GM21723 (cell line): ENCODE data around the gene HEXD.
"Not testable (repeated sequence)": the region's sequence is repeated elsewhere in the genome, so short reads cannot be mapped to it uniquely, and the experiment has no call there.

Experiments
- ATAC-seq: cut with Tn5 transposase; IDR thresholded peaks from one replicate; pipeline ENCODE4 v1.9.1; 2021; ENCODE audit warnings: mild to moderate bottlenecking, moderate library complexity; ENCODE audit not compliant: unreplicated experiment

Gene HEXD

DNA sequence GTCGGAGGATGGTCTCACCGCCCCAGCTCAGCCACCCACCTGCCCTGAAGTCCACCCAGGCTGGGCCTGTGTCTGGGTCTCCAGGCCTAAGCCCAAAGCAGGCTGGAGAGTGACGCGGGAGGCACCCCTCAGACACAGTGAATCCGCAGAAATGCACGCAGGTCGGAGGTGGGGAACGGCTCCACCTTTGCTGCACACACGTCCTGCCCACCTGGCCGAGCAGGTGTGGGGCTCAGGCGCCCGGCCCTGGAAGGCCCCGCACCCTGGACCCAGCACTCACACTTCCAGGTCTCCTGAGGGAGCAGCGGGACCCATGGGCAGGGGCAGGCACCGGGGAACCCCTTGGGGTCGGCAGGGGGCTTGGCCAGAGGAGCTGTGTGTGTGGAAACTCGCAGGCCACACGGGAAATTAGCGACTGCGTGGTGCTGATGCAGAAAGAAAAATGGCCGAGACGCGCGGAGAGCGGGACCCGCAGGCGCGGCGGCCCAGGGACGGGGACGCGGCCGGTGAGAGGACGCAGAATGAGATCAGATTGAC lies 21.8 kb downstream of the HEXD start:
- ATAC-seq = no peak

DNA sequence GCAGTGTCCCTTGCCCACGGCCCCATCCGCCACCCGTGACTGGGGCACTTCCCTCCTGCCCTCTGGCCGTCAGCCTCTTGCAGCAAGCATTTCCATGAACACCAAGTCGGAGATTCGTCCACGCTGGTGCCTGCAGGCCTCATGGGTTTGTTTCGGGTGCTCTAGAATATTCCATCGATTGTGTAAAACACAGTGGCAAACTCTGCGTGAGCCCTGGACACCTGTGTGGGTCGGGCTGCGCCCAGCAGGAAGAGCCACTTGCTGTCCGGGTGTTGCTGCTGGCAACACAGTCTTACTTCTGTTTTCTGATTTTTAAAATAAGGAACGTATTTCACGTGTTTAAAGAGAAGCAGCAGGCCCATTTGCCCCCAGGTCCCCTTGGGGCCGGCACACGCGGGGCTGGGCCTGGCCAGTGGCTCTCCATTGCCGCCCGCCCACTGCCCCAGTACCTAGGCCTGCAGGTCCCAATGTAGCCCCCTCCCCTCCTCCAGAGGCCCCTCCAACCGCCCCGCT lies 22.4 kb downstream of the HEXD start:
- ATAC-seq = no peak

DNA sequence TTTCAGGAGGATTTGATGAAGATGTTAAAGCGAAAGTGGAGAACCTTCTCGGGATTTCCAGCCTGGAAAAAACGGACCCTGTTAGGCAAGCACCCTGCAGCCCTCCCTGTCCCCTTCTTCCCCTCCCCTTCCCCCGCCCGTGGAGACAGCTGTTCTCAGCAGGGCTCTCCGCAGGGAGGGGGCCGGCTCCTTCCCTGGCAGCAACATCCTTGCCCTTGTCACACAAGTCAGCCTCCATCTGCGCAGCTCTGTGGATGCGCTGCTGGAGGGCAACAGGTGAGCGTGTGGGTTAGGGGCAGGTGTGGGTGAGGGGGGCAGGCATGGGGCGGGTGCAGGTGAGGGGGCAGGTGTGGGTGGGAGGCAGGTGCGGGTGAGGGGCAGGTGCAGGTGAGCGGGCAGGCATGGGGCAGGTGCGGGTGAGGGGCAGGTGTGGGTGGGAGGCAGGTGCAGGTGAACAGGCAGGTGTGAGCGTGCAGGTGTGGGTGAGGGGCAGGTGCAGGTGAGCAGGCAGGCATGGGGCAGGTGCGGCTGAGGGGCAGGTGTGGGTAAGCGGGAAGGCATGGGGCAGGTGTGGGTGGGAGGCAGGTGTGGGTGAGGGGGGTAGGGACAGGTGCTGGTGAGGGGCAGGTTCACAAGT lies 23.0 kb downstream of the HEXD start:
- no peak for ATAC-seq

DNA sequence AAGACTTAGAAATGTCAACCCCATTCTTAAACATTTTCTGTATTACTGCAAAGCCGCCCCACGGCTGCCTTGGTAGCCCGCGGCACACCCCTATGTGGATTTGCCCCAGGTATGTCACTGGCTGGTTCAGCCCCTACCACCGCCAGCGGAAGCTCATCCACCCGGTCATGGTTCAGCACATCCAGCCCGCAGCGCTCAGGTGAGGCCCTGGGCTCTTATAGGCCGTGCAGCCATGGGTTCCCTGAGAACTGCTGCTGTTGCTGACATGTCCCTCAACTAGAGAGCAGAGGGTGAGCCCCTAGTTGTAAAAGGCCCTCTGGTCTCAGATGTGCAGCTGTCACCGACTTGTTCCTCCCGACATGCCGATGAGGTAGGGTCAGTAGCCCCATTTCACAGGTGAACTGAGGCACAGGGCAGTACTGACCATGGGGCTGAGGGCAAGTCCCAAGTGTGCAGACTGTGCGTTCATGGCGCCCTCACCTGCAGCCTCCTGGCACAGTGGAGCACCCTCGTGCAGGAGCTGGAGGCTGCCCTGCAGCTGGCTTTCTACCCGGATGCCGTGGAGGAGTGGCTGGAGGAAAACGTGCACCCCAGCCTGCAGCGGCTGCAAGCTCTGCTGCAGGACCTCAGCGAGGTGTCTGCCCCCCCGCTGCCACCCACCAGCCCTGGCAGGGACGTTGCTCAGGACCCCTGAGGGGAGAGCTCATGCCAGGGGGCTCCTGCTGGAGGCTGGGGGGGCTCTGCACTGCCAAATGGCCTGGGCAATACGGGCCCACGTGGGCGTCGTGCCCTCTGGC lies 23.7 kb downstream of the HEXD start:
- no peak for ATAC-seq

DNA sequence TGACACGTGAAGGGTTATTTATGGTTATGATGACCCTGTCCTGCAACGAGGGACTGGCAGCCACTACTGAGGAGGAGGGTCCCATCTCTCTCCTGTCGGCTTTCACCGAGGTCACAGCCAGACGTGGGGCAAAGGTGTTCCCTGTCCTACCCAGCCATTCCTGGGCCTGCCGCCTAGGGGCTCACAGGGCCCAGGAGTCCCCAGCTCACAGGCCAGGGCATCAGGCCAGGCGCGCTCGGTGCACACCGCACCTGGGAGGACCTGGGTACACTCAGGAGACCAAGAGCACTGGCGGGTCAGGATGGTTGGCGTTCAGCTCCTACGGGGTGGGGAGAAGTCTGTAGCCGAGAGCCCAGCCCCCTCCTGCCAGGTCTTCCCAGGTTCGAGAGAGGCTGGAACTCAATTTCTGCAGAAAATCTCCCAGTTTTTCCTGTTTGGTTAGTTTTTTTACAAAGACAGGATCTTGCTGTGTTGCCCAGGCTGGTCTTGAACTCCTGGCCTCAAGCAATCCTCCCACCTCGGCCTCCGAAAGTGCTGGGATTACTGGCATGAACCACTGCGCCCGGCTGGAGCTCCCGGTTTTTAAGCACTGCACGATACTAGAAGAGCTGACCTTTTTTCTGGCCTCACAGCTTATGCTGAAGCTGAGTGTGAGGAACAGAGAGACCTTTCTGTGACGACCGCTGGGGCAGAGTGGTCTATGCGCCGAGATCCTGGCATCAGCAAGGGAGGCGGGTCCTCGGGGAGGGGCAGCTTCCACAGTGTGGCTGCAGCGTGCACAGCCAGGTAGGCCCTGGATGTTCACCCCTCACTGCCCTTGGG lies 24.7 kb downstream of the HEXD start:
- no peak for ATAC-seq

DNA sequence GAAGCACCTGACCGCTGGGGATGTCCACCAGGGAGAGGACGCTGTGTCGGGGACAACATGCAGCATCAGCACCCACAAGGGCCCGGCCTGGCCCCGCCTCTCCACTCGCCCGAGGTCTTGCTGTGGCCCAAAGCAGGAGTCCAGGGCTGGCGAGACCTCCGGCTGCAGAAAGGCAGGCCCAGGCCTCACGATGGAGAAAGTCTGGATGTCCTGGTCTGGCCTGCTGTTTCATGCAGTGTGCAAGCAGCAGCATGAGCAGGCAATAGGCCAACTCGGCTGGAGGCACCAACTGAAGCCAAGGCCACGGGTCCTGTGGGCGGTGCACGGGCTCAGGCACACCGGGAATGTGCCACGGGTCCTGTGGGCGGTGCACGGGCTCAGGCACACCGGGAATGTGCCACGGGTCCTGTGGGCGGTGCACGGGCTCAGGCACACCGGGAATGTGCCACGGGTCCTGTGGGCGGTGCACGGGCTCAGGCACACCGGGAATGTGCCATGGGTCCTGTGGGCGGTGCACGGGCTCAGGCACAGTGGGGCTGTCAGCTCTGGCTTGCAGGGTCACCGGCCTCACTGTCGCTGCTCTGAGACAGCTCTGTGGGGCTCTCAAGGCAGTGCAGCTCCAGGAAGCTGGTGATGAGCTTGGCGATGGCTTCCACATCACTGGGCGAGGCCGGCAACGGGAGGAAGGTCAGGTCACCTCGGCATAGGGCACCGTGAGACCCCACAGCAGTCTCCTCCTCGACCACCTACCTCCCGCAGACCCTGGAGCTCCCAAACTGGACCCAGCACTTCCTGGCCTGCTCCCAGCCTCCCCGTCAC lies 25.5 kb downstream of the HEXD start:
- no peak for ATAC-seq

DNA sequence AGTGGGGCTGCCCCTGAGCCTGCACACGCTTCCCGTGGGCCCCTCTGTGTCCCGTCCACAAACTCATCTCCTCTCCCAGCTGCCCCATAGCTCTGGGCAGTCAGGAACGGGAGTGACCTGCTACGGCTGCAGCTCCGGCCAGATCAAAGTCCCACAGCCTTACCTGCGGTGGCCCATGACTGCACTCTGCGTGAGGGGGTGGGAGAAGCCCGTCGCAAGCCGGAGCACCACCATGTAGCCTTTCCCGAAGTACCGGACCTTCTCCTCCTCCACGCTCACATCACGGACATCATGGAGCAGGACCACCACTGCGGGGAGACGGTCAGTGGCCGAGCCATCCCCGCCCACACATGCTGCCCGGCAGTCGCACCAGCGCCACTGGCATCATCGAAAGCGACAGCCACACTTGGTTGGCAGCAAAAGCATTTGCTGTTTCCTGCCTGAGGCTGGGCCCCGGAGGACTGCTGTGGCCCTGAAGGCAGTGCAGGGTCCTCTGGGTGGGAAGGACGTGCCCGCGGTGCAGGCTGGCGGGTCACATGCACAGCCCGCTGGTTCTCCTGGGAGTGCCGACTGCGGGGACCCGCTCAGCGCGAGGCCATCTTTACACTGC lies 26.2 kb downstream of the HEXD start:
- ATAC-seq = no peak

DNA sequence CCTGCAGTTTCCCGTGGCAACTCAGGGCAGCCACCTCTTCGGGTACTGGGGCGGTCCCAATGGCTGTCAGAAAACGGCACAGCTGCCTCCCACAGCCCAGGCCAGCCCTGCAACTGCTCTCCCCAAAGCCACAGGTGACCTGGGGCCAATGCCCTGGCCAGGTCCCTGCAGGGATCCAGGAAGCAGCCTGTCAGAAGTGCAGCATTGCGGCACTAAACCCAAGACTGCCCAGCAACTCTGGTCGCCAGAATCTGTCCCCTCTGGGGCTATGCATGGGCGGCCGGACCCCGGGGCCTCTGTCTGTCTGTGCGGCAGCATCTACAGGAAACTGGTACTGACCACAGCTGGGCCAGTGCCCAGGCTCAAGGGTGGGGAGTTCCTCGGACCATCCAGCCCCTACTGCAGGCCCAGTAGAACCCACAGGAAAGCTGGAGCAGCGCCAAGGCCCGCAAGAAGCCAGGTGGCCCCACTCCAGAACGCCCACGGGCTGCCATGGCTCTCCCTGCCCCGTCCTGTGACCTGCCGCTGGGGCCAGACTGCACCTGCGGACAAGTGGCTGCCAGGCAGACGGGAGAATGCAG lies 26.9 kb downstream of the HEXD start:
- no peak for ATAC-seq

DNA sequence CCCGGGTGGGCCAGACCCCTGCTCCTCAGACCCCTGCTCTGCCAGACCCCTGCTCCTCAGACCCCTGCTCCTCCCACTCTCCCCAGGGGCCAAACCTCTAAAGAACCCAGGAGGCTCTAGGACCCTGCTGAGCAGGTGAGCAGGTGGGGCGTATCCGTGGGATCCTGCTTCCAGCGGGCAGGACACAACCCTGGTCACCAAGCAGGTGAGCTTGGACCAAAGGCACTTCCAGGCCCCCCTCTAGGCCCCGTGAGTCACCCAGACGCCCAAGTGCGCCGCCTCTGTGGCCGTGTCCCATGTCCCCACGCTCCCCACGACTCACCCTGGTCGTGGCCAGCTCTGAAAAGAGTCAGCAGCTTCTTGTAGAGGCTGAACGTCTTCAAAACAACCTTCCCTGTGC lies 27.4 kb downstream of the HEXD start:
- ATAC-seq = no peak

DNA sequence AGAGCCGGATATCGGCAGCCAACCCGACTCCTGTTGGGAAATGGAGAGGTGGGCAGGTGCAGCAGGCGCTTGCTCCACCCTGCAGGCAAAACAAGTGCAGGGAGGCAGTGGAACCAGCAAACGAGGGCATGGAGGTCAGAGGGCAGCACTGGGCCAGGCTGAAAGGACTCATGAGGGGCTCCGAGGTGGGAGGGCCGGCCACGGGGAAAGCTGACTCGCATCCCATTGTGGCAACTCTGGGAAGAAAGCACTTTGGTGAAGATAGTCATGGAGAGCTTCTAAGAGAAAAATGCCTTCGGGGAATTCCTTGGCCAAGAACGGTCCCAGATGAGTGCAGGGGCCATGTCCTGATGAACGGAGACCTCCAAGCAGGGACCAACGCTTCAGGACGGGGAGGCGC lies 28.0 kb downstream of the HEXD start:
- ATAC-seq = no peak

DNA sequence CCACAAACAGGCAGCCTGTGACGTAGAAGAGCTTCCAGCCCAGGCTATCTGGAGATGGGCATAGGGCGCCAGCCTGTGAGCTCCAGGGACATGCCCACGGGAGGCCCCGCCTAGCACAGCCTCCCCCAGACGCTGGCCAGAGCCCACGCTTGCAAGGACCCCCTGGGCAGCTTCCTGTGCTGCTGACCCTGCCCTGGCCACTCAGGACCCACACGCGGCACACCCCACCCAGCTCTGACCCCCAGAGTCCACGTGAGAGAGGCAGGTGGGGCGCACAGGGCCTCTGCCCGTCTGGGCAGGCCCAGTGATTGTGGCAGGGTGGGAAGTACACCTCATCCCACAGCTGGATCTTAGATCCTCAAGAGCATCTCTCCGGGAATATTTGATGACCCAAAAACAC lies 28.5 kb downstream of the HEXD start:
- ATAC-seq = no peak

DNA sequence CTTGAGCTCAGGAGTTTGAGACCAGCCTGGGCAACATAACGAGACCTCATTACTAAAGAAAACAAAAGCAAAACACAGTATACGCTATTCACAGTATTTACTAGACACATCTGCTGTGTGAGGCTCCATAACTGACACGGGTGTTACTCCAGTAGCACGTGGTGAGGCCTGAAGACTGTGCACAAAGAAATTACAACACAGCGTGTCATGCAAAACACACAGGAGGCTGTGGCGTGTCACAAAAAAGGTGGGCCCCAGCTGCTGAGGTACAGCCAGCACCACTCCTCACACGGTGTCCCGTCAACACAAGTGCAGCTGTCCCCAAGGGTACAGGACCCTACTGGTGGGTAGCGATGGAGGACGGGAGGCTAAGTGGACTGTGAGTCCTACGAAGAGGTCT lies 29.7 kb downstream of the HEXD start:
- no peak for ATAC-seq

DNA sequence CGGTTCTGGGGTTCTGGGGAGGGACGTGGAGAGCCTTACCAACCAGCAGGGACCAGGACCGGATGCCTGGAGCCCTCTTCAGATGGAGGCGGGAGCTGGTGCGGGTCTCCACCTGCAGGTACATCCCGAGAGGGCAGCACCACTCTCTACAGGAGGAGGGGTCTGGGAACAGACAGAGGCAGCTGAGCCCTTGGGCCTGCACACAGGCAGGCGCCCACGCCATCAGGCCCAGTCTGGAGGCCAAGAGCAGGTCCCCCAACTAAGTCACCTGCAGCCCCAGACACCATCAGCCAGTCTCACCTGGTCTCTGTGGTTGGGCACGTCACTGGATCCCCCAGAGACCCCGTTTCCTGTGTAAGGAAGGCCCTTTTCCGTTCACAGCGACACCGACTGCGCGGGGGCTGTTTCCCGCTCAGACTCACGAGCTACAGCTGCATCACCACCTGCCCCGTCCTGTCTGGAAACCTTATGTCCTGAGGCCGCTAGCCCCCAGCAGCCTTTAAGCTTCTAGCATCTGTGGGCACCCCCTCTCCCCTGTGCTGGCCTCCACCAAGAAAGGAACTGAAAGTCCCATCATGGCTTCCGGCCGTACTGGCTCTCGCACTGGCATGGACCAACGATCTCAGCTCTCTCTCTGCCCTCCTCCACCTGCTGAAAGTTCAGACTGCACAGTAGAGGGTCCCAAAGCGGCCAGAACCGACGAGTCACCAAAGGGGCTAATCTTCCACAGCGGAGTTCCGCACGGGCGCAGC lies 31.2 kb downstream of the HEXD start:
- ATAC-seq = peak; percentile 55

DNA sequence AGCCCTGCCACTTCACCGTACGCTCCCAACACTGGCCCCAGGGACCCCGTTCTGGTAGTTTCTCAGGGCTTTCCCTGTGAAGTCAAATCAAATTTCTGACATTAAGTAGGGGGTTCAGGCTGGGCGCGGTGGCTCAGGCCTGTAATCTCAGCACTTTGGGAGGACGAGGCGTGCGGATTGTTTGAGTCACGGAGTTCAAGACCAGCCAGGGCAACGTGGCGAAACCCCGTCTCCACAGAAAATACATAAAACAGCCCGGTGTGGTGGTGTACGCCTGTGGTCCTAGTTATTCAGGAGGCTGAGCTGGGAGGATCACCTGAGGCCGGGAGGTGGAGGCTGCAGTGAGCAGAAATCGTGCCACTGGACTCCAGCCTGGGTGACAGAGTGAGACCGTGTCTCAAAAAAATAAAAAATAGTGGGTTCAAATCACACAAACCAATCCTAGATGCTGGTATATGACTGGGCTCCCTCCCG lies 31.8 kb downstream of the HEXD start:
- ATAC-seq = peak; percentile 3

DNA sequence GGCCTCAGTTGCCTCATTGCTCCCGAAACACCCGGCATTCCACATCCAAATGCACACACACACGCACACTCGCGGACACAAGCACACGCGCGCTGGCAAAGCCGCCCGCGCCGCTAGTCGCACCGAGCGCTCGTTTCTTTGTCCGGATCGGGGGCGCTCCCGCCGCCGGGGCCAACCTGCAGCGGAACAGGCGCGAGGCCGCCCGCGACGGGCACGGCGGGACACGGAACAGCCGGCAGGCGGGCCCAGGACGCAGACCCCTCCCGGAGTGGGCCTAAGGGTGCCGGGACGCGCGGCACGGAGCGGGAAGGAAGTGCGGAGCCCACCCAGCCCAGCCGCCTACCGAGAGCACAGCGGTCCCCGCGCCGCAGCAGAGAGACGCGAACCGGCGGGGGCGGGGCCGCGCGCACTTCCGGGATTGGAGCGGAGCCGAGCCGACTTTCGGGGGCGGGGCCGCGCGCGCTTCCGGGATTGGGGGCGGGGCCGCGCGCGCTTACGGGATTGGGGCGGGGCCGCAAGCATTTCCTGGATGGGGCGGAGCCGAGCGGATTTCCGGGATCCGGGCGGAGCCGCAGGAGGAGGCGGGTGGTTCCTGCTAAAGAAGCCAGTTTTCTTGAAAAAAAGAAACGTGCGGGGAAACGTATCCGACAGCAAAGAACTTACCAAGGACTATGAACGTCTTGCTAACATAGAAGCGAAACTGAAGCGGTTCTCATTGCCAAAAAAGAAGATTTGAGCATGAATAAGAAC lies 32.4 kb downstream of the HEXD start, which contains the start of gene CYBC1:
Gene CYBC1, minus strand, starts transcription at position 396 of the 750 bp plus-strand sequence. CDS start 1,498 bp downstream, outside the sequence.
- peak; percentile 69 for ATAC-seq

DNA sequence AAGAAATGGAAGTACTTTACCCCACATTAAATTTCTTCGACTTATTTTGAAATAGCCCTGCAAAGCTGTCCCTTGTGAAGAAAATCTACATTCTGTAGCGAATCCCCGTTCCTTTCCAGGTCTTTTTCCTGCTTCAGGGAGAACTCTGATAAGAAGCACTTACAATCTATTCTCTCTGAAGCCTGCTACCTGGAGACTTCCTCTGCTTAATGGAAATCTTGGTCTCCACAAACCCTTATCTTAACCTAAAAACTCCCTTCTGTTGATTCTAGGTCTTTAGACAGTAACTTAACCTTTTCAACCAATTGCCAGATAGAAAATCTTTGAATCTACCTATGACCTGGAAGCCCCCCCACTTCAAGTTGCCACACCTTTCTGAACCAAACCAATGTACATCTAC lies 34.0 kb downstream of the HEXD start:
- ATAC-seq = no peak

DNA sequence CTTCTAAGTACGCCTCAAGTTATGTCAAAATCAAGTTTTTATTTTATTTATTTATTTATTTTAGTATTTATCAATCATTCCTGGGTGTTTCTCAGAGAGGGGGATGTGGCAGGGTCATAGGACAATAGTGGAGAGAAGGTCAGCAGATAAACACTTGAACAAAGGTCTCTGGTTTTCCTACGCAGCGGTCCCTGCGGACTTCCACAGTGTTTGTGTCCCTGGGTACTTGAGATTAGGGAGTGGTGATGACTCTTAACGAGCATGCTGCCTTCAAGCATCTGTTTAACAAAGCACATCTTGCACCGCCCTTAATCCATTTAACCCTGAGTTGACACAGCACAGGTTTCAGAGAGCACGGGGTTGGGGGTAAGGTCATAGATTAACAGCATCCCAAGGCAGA lies 35.0 kb downstream of the HEXD start:
- ATAC-seq = not testable (repeated sequence)

DNA sequence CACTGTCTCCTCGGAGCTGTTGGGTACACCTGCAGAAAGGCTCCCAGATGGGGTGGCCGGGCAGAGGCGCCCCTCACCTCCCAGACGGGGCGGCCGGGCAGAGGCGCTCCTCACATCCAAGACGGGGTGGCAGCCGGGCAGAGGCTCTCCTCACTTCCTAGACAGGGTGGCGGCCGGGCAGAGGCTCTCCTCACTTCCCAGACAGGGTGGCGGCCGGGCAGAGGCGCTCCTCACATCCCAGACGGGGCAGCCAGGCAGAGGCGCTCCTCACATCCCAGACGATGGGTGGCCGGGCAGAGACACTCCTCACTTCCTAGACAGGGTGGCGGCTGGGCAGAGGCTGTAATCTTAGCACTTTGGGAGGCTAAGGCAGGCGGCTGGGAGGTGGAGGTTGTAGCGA lies 35.6 kb downstream of the HEXD start:
- ATAC-seq = not testable (repeated sequence)
